ENCODE measurements around the gene TMEM190.

TMEM190 gene

GRCh38 chr19:55424518-55424917 is 47.9 kb downstream of the TMEM190 start:
- no peak for DNase-seq

- no peak for DNase-seq
Observed at GRCh38 chr19:55426042-55426441, 49.4 kb downstream of the TMEM190 start.

Data from activated CD4-positive, alpha-beta T cell treated with anti-CD3 and anti-CD28 coated beads, Interleukin-2, amount 50 U/mL, for 4 hours (primary cell).